ENCODE data around the gene EFCC1. TPM values are rescaled to one million over a fixed set of nuclear protein-coding genes. Genes with fewer than 3 reads are reported as not detected.

The EFCC1 gene
- polyA plus RNA-seq, 1 experiment: not detected

DNA sequence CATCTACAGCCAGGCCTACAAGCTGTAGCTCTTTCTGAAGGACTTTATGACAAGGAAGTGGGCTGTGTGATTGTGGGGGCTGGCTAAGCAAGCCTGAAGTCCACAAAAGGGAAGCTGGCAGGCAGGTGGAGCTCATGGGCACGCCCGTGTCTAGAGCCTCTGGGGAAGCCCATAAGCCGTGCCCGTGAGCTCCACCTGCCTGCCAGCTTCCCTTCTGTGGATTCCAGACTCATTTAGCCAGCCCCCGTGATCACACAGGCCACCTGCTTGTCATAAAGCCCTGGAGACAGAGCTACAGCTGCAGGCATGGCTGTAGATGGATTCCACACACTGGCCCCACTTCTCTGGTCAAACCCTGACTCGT lies 15.2 kb downstream of the EFCC1 start:
- H3K36me3 ChIP-seq (ENCODE audit: control insufficient read depth, insufficient read depth, low read length): no peaks in the 10 kb centered on the region
- TF ChIP-seq, protein P1, sequence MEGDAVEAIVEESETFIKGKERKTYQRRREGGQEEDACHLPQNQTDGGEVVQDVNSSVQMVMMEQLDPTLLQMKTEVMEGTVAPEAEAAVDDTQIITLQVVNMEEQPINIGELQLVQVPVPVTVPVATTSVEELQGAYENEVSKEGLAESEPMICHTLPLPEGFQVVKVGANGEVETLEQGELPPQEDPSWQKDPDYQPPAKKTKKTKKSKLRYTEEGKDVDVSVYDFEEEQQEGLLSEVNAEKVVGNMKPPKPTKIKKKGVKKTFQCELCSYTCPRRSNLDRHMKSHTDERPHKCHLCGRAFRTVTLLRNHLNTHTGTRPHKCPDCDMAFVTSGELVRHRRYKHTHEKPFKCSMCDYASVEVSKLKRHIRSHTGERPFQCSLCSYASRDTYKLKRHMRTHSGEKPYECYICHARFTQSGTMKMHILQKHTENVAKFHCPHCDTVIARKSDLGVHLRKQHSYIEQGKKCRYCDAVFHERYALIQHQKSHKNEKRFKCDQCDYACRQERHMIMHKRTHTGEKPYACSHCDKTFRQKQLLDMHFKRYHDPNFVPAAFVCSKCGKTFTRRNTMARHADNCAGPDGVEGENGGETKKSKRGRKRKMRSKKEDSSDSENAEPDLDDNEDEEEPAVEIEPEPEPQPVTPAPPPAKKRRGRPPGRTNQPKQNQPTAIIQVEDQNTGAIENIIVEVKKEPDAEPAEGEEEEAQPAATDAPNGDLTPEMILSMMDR (IDR thresholded peaks at IDR 0.05; ENCODE audit: insufficient read depth, low read depth, low read length): no peak
- no peak overlapping the region for H3K4me3 ChIP-seq (ENCODE audit: low read depth, low read length)
- POLR2A ChIA-PET: interaction anchor here (0.6 kb wide), 1 partner anchor 587 kb away, joined by 3 read pairs; no protein-coding TSS in a partner anchor
- no peak for DNase-seq (ENCODE audit: low read depth)
- peaks cover 6% of the 10 kb centered on the region for H3K27me3 ChIP-seq (ENCODE audit: control insufficient read depth, insufficient read depth, low read length)
- CTCF ChIA-PET: interaction anchor here (0.9 to 2.3 kb wide), 7 partner anchors 9 to 46 kb away, joined by 3 to 9 read pairs (median 3); no protein-coding TSS in a partner anchor

DNA sequence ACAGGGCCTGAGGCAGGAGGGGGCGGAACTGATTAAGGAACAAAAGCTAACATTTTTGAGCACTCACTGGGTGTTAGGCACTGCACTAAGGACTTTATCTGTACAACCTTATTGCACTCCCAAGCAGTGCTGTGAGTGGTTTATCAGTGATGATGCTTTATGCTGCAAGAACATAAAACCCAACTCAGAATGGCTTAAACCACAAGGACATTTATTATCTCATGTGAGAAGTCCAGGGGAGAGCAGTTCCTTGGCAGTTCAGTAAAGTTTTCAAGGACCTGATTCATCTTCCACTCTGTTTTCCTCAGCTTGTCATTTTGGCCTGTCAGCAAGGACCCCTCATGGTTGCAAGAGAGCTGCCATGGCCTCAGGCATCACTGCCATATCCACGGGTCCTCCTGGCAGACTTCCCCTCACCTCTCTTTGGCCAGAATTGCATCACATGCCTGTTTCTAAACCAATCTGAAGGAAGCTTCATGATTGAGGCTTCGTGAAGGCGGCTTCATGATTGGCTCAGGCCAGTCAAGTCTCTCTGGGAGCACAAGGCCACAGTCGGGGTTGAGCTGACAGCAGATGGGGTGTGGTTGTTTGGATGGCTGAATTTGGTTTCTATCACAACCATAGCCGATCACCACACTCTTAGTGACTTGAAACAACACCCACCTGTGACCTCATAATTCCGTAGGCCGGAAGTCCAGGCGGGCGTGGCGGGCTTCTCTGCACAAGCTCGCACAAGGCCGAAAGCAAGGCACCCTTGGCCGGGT lies 15.8 kb downstream of the EFCC1 start:
- TF ChIP-seq, protein P1 (IDR thresholded peaks at IDR 0.05; ENCODE audit: insufficient read depth, low read depth, low read length): no peak
- ChIA-PET CTCF (interaction anchor here (0.8 to 2.3 kb wide), 8 partner anchors 9 to 46 kb away, joined by 3 to 9 read pairs (median 3); no protein-coding TSS in a partner anchor), POLR2A (interaction anchor here (0.6 kb wide), 1 partner anchor 586 kb away, joined by 3 read pairs; no protein-coding TSS in a partner anchor)
- H3K36me3 ChIP-seq (ENCODE audit: control insufficient read depth, insufficient read depth, low read length): no peaks in the 10 kb centered on the region
- no peak overlapping the region for H3K4me3 ChIP-seq (ENCODE audit: low read depth, low read length)
- H3K27me3 ChIP-seq (ENCODE audit: control insufficient read depth, insufficient read depth, low read length): peaks cover 7% of the 10 kb centered on the region
- no peak for DNase-seq (ENCODE audit: low read depth)

DNA sequence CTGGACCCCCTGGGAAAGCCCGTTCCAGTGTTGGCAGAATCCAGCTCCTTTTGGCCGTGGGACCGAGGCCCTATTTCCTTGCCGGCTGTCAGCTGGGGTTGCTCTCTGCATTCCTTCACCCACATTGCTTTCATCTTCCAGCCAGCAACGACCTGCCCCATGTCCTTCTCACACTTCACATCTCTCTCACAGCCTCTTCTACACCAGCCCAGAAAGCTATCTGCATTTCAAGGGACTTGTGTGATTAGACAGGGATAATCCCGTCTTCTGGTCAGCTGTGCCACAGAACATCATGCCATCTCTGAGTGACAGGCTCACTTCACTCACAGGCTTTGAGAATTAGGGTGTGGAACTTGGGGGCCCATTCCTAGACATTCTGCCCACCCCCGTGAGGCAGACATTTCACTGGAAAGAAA lies 16.4 kb downstream of the EFCC1 start:
- DNase-seq (ENCODE audit: low read depth): no peak
- ChIA-PET CTCF (interaction anchor here (0.8 to 2.3 kb wide), 6 partner anchors 9 to 47 kb away, joined by 3 to 9 read pairs (median 4); no protein-coding TSS in a partner anchor), POLR2A (no interaction called here)
- Histone ChIP-seq H3K36me3 (ENCODE audit: control insufficient read depth, insufficient read depth, low read length) (no peaks in the 10 kb centered on the region), H3K27me3 (ENCODE audit: control insufficient read depth, insufficient read depth, low read length) (peaks cover 12% of the 10 kb centered on the region), H3K4me3 (ENCODE audit: low read depth, low read length) (no peak overlapping the region)
- TF ChIP-seq, protein P1 (IDR thresholded peaks at IDR 0.05; ENCODE audit: insufficient read depth, low read depth, low read length): no peak

DNA sequence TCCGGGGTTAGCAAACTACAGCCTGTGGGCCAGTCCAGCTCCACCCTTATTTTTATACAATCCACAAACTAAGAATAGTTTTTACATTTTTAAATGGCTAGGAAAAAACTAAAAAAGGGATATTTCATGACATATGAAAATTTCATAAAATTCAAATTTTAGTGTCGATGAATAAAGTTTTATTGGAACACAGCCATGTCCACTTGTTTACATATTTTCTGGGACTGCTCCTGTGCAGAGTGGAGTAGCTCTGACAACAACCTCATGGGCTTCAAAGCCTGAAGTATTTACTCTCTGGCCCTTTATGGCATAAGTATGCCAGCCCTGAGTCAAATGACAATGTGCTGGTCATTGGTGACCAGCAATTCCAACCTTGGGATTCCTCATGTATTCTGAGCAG lies 17.2 kb downstream of the EFCC1 start:
- TF ChIP-seq, protein P1 (IDR thresholded peaks at IDR 0.05; ENCODE audit: insufficient read depth, low read depth, low read length): no peak
- DNase-seq (ENCODE audit: low read depth): no peak
- H3K36me3 ChIP-seq (ENCODE audit: control insufficient read depth, insufficient read depth, low read length): no peaks in the 10 kb centered on the region
- no peak overlapping the region for H3K4me3 ChIP-seq (ENCODE audit: low read depth, low read length)
- CTCF ChIA-PET: no interaction called here
- POLR2A ChIA-PET: no interaction called here
- peaks cover 17% of the 10 kb centered on the region for H3K27me3 ChIP-seq (ENCODE audit: control insufficient read depth, insufficient read depth, low read length)

DNA sequence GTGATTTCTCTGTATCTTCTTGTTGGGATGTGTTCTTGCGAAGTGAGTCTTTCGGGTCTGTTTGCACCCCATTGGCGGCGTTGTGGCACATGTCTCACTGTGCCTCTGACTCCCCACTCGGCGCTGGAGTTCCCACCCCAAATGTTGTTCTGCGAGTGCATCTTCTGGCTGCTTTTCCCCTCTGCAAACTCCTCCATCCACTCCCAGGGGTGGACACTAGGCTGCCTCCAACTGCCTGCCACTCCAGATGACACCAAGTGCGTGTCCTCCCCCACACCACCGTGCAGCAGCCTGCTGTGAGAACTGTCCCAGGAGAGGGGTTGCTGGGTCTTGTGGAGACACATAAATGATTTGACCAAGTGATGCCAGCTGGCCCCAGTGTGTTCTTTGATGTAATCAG lies 17.6 kb downstream of the EFCC1 start:
- TF ChIP-seq, protein P1 (IDR thresholded peaks at IDR 0.05; ENCODE audit: insufficient read depth, low read depth, low read length): no peak
- Histone ChIP-seq H3K36me3 (ENCODE audit: control insufficient read depth, insufficient read depth, low read length) (no peaks in the 10 kb centered on the region), H3K4me3 (ENCODE audit: low read depth, low read length) (no peak overlapping the region), H3K27me3 (ENCODE audit: control insufficient read depth, insufficient read depth, low read length) (peaks cover 18% of the 10 kb centered on the region)
- DNase-seq (ENCODE audit: low read depth): no peak
- CTCF ChIA-PET: interaction anchor here (0.6 kb wide), 1 partner anchor 143 kb away, joined by 3 read pairs; no protein-coding TSS in a partner anchor
- POLR2A ChIA-PET: no interaction called here
